ENCODE data around the gene SENP7. TPM values are rescaled to one million over a fixed set of nuclear protein-coding genes. Genes with fewer than 3 reads are reported as not detected.
"Not testable (repeated sequence)": the region's sequence is repeated elsewhere in the genome, so short reads cannot be mapped to it uniquely, and the experiment has no call there.

Gene SENP7
- total RNA-seq, 1 experiment from 2014 or later = 17.4 TPM

DNA sequence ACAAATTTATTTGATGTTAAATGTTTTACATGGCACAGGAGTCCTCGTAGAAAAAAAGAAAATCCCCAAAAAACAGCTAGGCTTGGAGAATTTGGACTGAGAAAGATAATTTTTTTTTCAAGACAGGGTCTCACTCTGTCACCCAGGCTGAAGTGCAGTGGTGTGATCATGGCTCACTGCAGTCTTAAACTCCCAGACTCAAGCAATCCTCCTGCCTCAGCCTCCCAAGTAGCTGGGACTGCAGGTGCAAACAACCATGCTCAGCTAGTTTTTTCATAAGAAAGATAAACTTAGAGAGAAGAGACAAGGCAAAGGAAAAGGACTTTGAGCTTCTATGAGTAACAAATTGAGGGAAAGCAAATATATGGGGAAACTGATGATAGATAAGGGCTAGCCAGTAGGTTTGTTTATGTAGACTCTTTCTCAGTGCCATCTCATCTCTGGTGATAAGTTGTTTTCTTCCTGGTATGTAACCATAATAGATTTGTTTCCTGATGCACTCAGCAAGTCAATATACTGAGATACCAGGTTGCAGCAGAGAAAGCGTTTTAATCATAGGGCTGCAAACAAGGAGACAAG lies 35.6 kb upstream of the SENP7 start:
- H3K4me1 ChIP-seq (replicated peaks; ENCODE audit: insufficient read depth) = no peaks in the 10 kb centered on the region
- no peak overlapping the region for H3K4me3 ChIP-seq
- no peaks in the 10 kb centered on the region for H4K20me1 ChIP-seq (ENCODE audit: insufficient read depth)
- no TSS peak for BruUV-seq (replicated peaks)
- no peak for DNase-seq
- H2AFZ ChIP-seq = no peak overlapping the region
- H3K9me3 ChIP-seq (ENCODE audit: insufficient read depth, low read depth) = no peaks in the 10 kb centered on the region
- ChIA-PET POLR2A (ENCODE audit: unreplicated experiment) (no interaction called here), CTCF (no interaction called here)
- TF ChIP-seq, protein P1, sequence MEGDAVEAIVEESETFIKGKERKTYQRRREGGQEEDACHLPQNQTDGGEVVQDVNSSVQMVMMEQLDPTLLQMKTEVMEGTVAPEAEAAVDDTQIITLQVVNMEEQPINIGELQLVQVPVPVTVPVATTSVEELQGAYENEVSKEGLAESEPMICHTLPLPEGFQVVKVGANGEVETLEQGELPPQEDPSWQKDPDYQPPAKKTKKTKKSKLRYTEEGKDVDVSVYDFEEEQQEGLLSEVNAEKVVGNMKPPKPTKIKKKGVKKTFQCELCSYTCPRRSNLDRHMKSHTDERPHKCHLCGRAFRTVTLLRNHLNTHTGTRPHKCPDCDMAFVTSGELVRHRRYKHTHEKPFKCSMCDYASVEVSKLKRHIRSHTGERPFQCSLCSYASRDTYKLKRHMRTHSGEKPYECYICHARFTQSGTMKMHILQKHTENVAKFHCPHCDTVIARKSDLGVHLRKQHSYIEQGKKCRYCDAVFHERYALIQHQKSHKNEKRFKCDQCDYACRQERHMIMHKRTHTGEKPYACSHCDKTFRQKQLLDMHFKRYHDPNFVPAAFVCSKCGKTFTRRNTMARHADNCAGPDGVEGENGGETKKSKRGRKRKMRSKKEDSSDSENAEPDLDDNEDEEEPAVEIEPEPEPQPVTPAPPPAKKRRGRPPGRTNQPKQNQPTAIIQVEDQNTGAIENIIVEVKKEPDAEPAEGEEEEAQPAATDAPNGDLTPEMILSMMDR (conservative IDR thresholded peaks at IDR 0.05) = no peak
- no peak for TF ChIP-seq EZH2 (IDR thresholded peaks at IDR 0.05; ENCODE audit: low read depth)
- no peak overlapping the region for H3K27ac ChIP-seq
- no peaks in the 10 kb centered on the region for H3K27me3 ChIP-seq (ENCODE audit: insufficient read depth, low read depth)
- no peaks in the 10 kb centered on the region for H3K9me2 ChIP-seq (ENCODE audit: insufficient read depth)
- H3K79me2 ChIP-seq (ENCODE audit: low read depth) = no peaks in the 10 kb centered on the region
- no peak overlapping the region for H3K4me2 ChIP-seq
- no peaks in the 10 kb centered on the region for H3F3A ChIP-seq (ENCODE audit: insufficient read depth, low read depth)
- H3K36me3 ChIP-seq (ENCODE audit: low read depth) = no peaks in the 10 kb centered on the region
- intact Hi-C loops (cut with micrococcal nuclease; ENCODE audit: unreplicated experiment) = no loop called here

DNA sequence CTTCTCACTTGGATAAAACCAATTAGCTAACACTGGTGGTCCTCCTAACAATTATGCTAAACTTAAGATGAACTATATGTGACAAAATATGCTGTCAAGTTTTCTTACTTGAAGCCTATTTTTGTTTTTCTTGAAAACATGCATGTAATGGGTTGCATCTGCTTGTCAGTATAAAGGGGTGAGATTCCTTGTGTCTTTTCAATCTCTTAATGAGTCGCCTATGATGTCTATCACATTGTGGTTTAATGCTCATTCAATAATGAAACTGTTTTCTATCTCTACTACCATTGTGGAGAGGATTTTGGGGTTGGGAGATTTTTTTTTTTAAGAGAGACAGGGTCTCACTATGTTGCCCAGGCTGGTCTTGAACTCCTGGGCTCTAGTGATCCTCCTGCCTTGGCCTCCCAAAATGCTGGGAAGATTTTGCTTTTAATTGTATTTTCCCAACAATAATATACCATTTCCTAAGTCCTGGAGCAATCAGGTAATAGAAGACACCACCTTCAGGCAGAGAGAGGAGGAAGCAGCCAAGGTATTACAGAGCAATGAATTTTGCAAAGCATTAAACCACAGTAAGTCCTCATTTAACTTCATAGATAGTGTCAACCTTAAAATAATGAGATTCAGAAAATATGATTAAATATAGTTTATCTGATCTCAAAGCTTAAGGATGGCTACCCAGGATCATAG lies 31.3 kb upstream of the SENP7 start:
- ChIA-PET POLR2A (ENCODE audit: unreplicated experiment) (no interaction called here), CTCF (interaction anchor here (0.6 kb wide), 1 partner anchor 227 kb away, joined by 4 read pairs; no protein-coding TSS in a partner anchor)
- no peak overlapping the region for H3K4me2 ChIP-seq
- H3K27ac ChIP-seq = no peak overlapping the region
- intact Hi-C loops (cut with micrococcal nuclease; ENCODE audit: unreplicated experiment) = no loop called here
- H4K20me1 ChIP-seq (ENCODE audit: insufficient read depth) = no peaks in the 10 kb centered on the region
- H3K9me3 ChIP-seq (ENCODE audit: insufficient read depth, low read depth) = no peaks in the 10 kb centered on the region
- no peak overlapping the region for H2AFZ ChIP-seq
- H3K27me3 ChIP-seq (ENCODE audit: insufficient read depth, low read depth) = peaks cover 18% of the 10 kb centered on the region; the same call in 1 of the 2 replicates
- no peak for DNase-seq
- H3K4me1 ChIP-seq (replicated peaks; ENCODE audit: insufficient read depth) = no peaks in the 10 kb centered on the region
- no peaks in the 10 kb centered on the region for H3K9me2 ChIP-seq (ENCODE audit: insufficient read depth)
- BruUV-seq (replicated peaks) = no TSS peak
- H3F3A ChIP-seq (ENCODE audit: insufficient read depth, low read depth) = no peaks in the 10 kb centered on the region
- H3K36me3 ChIP-seq (ENCODE audit: low read depth) = no peaks in the 10 kb centered on the region
- H3K4me3 ChIP-seq = no peak overlapping the region
- TF ChIP-seq EZH2 (IDR thresholded peaks at IDR 0.05; ENCODE audit: low read depth) = no peak
- TF ChIP-seq, protein P1 (conservative IDR thresholded peaks at IDR 0.05) = peak; percentile 55; the same call in 1 of the 2 replicates
- no peaks in the 10 kb centered on the region for H3K79me2 ChIP-seq (ENCODE audit: low read depth)

DNA sequence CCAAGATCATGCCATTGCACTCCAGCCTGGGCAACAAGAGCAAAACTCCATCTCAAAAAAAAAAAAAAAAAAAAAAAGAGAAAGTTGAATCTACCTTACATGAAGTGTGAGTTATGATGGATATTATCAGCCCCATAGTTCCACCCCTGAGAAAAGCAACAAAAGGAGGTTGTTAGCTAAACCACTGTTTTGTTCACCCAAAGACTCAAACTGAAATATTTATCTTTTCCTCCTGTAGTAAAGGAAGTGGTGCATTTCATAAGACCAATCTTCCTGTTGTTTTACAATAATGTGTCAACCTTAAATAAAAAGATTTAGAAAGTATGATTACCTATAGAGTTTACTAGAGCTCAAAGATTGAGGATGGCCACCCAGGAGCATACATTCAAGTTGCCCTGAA lies 29.9 kb upstream of the SENP7 start:
- POLR2A ChIA-PET (ENCODE audit: unreplicated experiment) = no interaction called here
- intact Hi-C loops (cut with micrococcal nuclease; ENCODE audit: unreplicated experiment) = no loop called here
- CTCF ChIA-PET = interaction anchor here (0.6 kb wide), 1 partner anchor 883 kb away, joined by 3 read pairs; no protein-coding TSS in a partner anchor

DNA sequence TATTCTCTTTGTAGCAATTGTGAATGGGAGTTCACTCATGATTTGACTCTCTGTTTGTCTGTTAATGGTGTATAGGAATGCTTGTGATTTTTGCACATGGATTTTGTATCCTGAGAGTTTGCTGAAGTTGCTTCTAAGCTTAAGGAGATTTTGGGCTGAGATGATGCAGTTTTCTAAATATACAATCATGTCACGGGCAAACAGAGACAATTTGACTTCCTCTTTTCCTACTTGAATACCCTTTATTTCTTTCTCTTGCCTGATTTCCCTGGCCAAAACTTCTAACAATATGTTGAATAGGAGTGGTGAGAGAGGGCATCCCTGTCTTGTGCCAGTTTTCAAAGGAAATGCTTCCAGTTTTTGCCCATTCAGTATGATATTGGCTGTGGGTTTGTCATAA lies 23.9 kb upstream of the SENP7 start:
- H3K79me2 ChIP-seq (ENCODE audit: low read depth); H3K9me3 ChIP-seq (ENCODE audit: insufficient read depth, low read depth); H3K36me3 ChIP-seq (ENCODE audit: low read depth); DNase-seq; H3F3A ChIP-seq (ENCODE audit: insufficient read depth, low read depth); H3K27ac ChIP-seq; H3K4me2 ChIP-seq; H3K4me3 ChIP-seq; intact Hi-C loops (cut with micrococcal nuclease; ENCODE audit: unreplicated experiment); BruUV-seq (replicated peaks); H4K20me1 ChIP-seq (ENCODE audit: insufficient read depth); POLR2A ChIA-PET (ENCODE audit: unreplicated experiment); H2AFZ ChIP-seq; CTCF ChIA-PET; H3K9me2 ChIP-seq (ENCODE audit: insufficient read depth); H3K4me1 ChIP-seq (replicated peaks; ENCODE audit: insufficient read depth): not testable (repeated sequence)
- H3K27me3 ChIP-seq (ENCODE audit: insufficient read depth, low read depth) = peaks cover 38% of the 10 kb centered on the region; the same call in 1 of the 2 replicates

More for the DNA sequence above, 29.9 kb upstream of the SENP7 start:
- Histone ChIP-seq H3K27ac (no peak overlapping the region), H3K9me3 (ENCODE audit: insufficient read depth, low read depth) (no peaks in the 10 kb centered on the region), H3K36me3 (ENCODE audit: low read depth) (no peaks in the 10 kb centered on the region), H3K9me2 (ENCODE audit: insufficient read depth) (no peaks in the 10 kb centered on the region), H3K4me2 (no peak overlapping the region), H2AFZ (no peak overlapping the region), H4K20me1 (ENCODE audit: insufficient read depth) (no peaks in the 10 kb centered on the region), H3K79me2 (ENCODE audit: low read depth) (no peaks in the 10 kb centered on the region), H3F3A (ENCODE audit: insufficient read depth, low read depth) (no peaks in the 10 kb centered on the region), H3K27me3 (ENCODE audit: insufficient read depth, low read depth) (peaks cover 27% of the 10 kb centered on the region; the same call in 1 of the 2 replicates), H3K4me1 (replicated peaks; ENCODE audit: insufficient read depth) (no peaks in the 10 kb centered on the region), H3K4me3 (no peak overlapping the region)
- BruUV-seq (replicated peaks) = no TSS peak
- no peak for DNase-seq
- TF ChIP-seq, protein P1 (conservative IDR thresholded peaks at IDR 0.05) = no peak
- no peak for TF ChIP-seq EZH2 (IDR thresholded peaks at IDR 0.05; ENCODE audit: low read depth)

All from PC-9 (cell line).